HepG2 (cell line): ENCODE data around the gene AP3D1. TPM values are rescaled to one million over a fixed set of nuclear protein-coding genes. Genes with fewer than 3 reads are reported as not detected.

Experiments used
- BRD4 ChIP-seq: sonication (generic); formaldehyde crosslinking; IDR thresholded peaks from 2 replicates; pipeline ENCODE4 v1.4.0; 2020; ENCODE audit warnings: missing genetic modification reagents
- CHD4 ChIP-seq: fragments of 200-600 bp; sonication (generic); IDR thresholded peaks from 2 replicates; pipeline ENCODE4 v1.7.0; 2017; ENCODE audit warnings: mild to moderate bottlenecking, low read length, borderline replicate concordance
- ESRRA ChIP-seq: sonication (generic); formaldehyde crosslinking; IDR thresholded peaks from 2 replicates; pipeline ENCODE4 v1.5.1; 2020; ENCODE audit warnings: mild to moderate bottlenecking, low read depth, missing genetic modification reagents
- KLF11 ChIP-seq: IDR thresholded peaks from 2 replicates; pipeline ENCODE4 v1.6.1; 2016; ENCODE audit warnings: missing compliant biosample characterization
- NAIF1 ChIP-seq: sonication (generic); formaldehyde crosslinking; IDR thresholded peaks from 2 replicates; pipeline ENCODE4 v1.5.0; 2020; ENCODE audit warnings: mild to moderate bottlenecking, missing genetic modification reagents, borderline replicate concordance
- NCOR1 ChIP-seq: fragments of 200-600 bp; sonication (generic); IDR thresholded peaks from 2 replicates; pipeline ENCODE4 v1.7.0; 2017; ENCODE audit warnings: antibody characterized with exemption, low read length, borderline replicate concordance
- POGZ ChIP-seq: sonication (generic); formaldehyde crosslinking; IDR thresholded peaks from 2 replicates; pipeline ENCODE4 v1.4.0; 2020; ENCODE audit warnings: mild to moderate bottlenecking, missing genetic modification reagents
- SKIL ChIP-seq: sonication (generic); formaldehyde crosslinking; IDR thresholded peaks from 2 replicates; pipeline ENCODE4 v1.8.0; 2022; ENCODE audit warnings: missing genetic modification reagents, mild to moderate bottlenecking, moderate library complexity, borderline replicate concordance
- SPEN ChIP-seq: sonication (generic); formaldehyde crosslinking; IDR thresholded peaks from 2 replicates; pipeline ENCODE4 v1.5.1; 2020; ENCODE audit warnings: low read depth, mild to moderate bottlenecking, missing genetic modification reagents
- THAP9 ChIP-seq: sonication (generic); formaldehyde crosslinking; IDR thresholded peaks from 2 replicates; pipeline ENCODE4; 2020; ENCODE audit warnings: missing genetic modification reagents, mild to moderate bottlenecking, borderline replicate concordance
- ZNF263 ChIP-seq: sonication (generic); formaldehyde crosslinking; IDR thresholded peaks from 2 replicates; pipeline ENCODE4 v1.4.0; 2020; ENCODE audit warnings: missing genetic modification reagents
- ZNF343 ChIP-seq: sonication (generic); formaldehyde crosslinking; IDR thresholded peaks from 2 replicates; pipeline ENCODE4 v1.4.0; 2020; ENCODE audit warnings: mild to moderate bottlenecking, missing genetic modification reagents
- ZNF580 ChIP-seq: IDR thresholded peaks from 2 replicates; pipeline ENCODE4 v1.6.1; 2016; ENCODE audit warnings: low read depth, borderline replicate concordance
- polyA plus RNA-seq, 8 experiments: library from polyadenylated mRNA; depleted of rRNA in 3 of 8; stranded (reverse) in 7 of 8; unstranded in 1 of 8; fragments of >200 nt; fragmentation: Illumina TruSeq in 4 of 8; extraction: Trizol in 4 of 8; gene quantifications; 2 replicates each; pipeline versions ENCODE4 v1.2.1 to v1.2.3, GENCODE V29; 2011 to 2016; ENCODE audit warnings: low read depth in 4 of 8, missing spikeins in 1 of 8, mixed read lengths in 1 of 8; ENCODE audit not compliant: insufficient read depth in 1 of 8
- total RNA-seq, 5 experiments: library from RNA; depleted of rRNA; stranded (reverse); fragments of >200 nt; fragmentation: Illumina TruSeq; extraction: Trizol; gene quantifications; 2 replicates each; pipeline ENCODE4 v1.2.3, GENCODE V29; 2016; ENCODE audit warnings: low read depth in 1 of 5
- TF ChIP-seq, protein P1 (sequence below): sonication (generic); formaldehyde crosslinking; IDR thresholded peaks from 2 replicates; pipeline ENCODE4 v1.5.1; 2020; ENCODE audit warnings: missing genetic modification reagents, mild to moderate bottlenecking, borderline replicate concordance
- TF ChIP-seq, protein P2 (sequence below): IDR thresholded peaks from 2 replicates; pipeline ENCODE4 v1.6.1; 2016
- TF ChIP-seq, protein P3 (sequence below): sonication (generic); formaldehyde crosslinking; IDR thresholded peaks from 2 replicates; pipeline ENCODE4 v1.4.0; 2020; ENCODE audit warnings: missing genetic modification reagents
- TF ChIP-seq, protein P4 (sequence below): sonication (generic); IDR thresholded peaks from 2 replicates; pipeline ENCODE4 v1.6.1; 2016; ENCODE audit warnings: low read depth, borderline replicate concordance

The AP3D1 gene
- total and polyA plus RNA-seq, 2 of the 13 experiments (the other 11 are each of a cell fraction or from before 2014, with no cell fraction given): 68.0 to 82.6 TPM

DNA sequence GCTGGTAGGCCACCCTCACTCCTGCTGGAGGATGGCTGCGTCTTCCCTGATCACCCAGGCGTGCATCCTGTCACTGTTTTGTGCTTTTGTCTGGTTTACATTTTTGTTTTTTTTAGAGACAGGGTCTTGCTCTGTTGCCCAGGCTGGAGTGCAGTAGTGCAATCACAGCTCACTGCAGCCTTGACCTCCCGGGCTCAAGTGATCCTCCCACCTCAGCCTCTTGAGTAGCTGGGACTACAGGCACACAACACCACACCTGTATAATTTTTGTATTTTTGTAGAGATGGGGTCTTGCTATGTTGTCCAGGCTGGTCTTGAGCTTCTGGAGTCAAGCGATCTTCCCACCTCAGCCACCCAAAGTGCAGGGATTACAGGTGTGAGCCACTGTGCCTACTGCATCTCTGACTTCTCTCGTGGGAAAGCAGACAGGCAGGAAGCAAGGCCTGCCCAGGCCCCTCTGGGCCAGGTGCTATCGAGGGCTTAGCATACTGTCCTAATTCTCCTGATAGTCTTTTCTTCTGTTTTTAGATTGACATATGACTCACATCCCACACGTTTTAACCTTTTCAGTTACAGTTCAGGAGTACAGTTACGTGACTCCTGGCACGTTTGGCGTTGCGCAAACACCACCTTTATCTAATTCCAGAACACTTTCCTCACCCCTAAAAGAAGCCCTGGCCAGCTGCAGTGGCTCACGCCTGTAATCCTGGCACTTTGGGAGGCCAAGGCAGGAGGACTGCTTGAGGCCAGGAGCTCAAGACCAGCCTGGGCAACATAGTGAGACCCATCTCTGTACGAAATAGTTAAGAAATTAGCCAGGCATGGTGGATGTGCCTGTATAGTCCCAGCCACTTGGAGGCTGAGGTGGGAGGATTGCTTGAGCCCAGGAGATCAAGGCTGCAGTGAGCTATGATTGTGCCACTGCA lies 64.4 kb downstream of the AP3D1 start (continued):
- TF ChIP-seq, protein P1, sequence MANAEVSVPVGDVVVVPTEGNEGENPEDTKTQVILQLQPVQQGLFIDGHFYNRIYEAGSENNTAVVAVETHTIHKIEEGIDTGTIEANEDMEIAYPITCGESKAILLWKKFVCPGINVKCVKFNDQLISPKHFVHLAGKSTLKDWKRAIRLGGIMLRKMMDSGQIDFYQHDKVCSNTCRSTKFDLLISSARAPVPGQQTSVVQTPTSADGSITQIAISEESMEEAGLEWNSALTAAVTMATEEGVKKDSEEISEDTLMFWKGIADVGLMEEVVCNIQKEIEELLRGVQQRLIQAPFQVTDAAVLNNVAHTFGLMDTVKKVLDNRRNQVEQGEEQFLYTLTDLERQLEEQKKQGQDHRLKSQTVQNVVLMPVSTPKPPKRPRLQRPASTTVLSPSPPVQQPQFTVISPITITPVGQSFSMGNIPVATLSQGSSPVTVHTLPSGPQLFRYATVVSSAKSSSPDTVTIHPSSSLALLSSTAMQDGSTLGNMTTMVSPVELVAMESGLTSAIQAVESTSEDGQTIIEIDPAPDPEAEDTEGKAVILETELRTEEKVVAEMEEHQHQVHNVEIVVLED (CRISPR knock-in tag): peak; percentile 75
- TF ChIP-seq KLF11 (CRISPR knock-in tag): peak; percentile 76; the same call in 1 of the 2 replicates
- TF ChIP-seq NCOR1: peak; percentile 77; the same call in 1 of the 2 replicates
- TF ChIP-seq POGZ (CRISPR knock-in tag): peak; percentile 83
- 0 out of 2 replicates have a peak, but pooled peaks have one; percentile 21 for TF ChIP-seq THAP9 (CRISPR knock-in tag)
- TF ChIP-seq NAIF1 (CRISPR knock-in tag): peak; percentile 63; the same call in 1 of the 2 replicates
- TF ChIP-seq SKIL (CRISPR knock-in tag): peak; percentile 59; the same call in 1 of the 2 replicates
- TF ChIP-seq, protein P2, sequence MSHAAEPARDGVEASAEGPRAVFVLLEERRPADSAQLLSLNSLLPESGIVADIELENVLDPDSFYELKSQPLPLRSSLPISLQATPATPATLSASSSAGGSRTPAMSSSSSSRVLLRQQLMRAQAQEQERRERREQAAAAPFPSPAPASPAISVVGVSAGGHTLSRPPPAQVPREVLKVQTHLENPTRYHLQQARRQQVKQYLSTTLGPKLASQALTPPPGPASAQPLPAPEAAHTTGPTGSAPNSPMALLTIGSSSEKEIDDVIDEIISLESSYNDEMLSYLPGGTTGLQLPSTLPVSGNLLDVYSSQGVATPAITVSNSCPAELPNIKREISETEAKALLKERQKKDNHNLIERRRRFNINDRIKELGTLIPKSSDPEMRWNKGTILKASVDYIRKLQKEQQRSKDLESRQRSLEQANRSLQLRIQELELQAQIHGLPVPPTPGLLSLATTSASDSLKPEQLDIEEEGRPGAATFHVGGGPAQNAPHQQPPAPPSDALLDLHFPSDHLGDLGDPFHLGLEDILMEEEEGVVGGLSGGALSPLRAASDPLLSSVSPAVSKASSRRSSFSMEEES (CRISPR knock-in tag): peak; percentile 87
- TF ChIP-seq ZNF580 (CRISPR knock-in tag): peak; percentile 71; the same call in 1 of the 2 replicates
- peak; percentile 51 for TF ChIP-seq SPEN (CRISPR knock-in tag)
- TF ChIP-seq, protein P3, sequence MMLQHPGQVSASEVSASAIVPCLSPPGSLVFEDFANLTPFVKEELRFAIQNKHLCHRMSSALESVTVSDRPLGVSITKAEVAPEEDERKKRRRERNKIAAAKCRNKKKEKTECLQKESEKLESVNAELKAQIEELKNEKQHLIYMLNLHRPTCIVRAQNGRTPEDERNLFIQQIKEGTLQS: peak; percentile 80
- peak; percentile 96 for TF ChIP-seq CHD4
- TF ChIP-seq ZNF263 (CRISPR knock-in tag): peak; percentile 63; the same call in 1 of the 2 replicates
- TF ChIP-seq BRD4 (CRISPR knock-in tag): peak; percentile 80; the same call in 1 of the 2 replicates
- TF ChIP-seq ESRRA (CRISPR knock-in tag): peak; percentile 85; the same call in 1 of the 2 replicates
- TF ChIP-seq ZNF343 (CRISPR knock-in tag): peak; percentile 53; the same call in 1 of the 2 replicates
- TF ChIP-seq, protein P4, sequence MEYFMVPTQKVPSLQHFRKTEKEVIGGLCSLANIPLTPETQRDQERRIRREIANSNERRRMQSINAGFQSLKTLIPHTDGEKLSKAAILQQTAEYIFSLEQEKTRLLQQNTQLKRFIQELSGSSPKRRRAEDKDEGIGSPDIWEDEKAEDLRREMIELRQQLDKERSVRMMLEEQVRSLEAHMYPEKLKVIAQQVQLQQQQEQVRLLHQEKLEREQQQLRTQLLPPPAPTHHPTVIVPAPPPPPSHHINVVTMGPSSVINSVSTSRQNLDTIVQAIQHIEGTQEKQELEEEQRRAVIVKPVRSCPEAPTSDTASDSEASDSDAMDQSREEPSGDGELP: peak; percentile 77; the same call in 1 of the 2 replicates
